ENCODE results near the gene UHMK1. TPM values are rescaled to one million over a fixed set of nuclear protein-coding genes. Genes with fewer than 3 reads are reported as not detected.

Gene UHMK1
- total RNA-seq, 1 donor from 2014 or later = 20.7 TPM

GRCh38 chr1:162538815-162539431 is 41.3 kb downstream of the UHMK1 start:
- DNase-seq = no peak
- Histone ChIP-seq H3K4me1 (peaks cover 11% of the 10 kb centered on the region), H3K27me3 (ENCODE audit: low read depth) (no peaks in the 10 kb centered on the region), H3K27ac (replicated peaks) (no peak overlapping the region), H3K36me3 (no peaks in the 10 kb centered on the region), H3K4me3 (no peak overlapping the region), H3K9me3 (replicated peaks) (peaks cover 10% of the 10 kb centered on the region)
- no peak for TF ChIP-seq CTCF (IDR thresholded peaks at IDR 0.05; ENCODE audit: borderline replicate concordance)
- intact Hi-C loops (cut with micrococcal nuclease) = no loop called here

DNA sequence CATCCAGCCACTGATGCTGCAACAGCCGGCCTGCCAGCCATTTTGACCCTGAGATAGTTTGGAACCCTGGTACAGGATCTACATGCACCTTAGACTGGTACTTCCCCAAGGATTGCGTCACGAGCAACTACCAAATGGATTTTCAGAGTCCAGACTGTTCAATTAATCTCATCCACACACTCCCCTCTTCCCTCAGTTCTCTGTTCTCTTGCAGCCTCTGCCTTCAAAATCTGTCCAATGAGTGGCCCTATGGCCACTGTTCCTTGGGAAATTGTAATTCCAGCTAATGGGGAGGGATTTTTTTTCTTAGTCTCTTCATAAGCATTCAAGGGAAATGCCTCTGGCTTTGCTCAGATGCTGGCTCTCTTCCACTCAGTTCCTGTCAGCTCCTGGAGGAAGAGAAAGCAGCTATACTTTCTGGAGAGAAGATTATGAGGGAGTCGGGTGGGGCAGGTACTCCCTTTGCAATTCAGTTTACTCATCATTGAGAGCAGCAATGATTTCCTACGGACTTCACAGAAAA is 44.1 kb downstream of the UHMK1 start:
- intact Hi-C loops (cut with micrococcal nuclease) = no loop called here
- no peak for TF ChIP-seq CTCF (IDR thresholded peaks at IDR 0.05; ENCODE audit: borderline replicate concordance)
- H3K4me1 ChIP-seq = peaks cover 11% of the 10 kb centered on the region
- H3K4me3 ChIP-seq = no peak overlapping the region
- peak overlapping the region; percentile 77 for H3K27ac ChIP-seq (replicated peaks)
- H3K36me3 ChIP-seq = no peaks in the 10 kb centered on the region
- no peaks in the 10 kb centered on the region for H3K27me3 ChIP-seq (ENCODE audit: low read depth)
- peaks cover 10% of the 10 kb centered on the region for H3K9me3 ChIP-seq (replicated peaks)
- DNase-seq = peak; percentile 52

DNA sequence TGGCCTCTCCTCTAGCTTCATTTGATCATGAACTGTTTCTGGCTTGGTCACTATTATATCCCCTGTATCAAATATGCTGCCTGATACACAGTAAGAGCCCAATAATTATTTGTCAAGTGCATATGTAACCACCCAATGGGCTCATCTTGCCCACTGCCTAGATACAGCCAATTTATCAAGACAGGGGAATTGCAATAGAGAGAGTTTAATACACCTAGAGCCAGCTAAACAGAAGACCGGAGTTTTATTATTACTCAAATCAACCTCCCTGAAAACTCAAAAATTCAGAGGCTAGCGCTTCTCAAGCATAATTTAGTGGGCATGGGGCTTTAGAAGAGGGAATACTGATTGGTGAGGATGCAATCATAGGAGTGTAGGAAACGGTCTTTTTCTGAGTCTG is 45.6 kb downstream of the UHMK1 start:
- H3K4me3 ChIP-seq = no peak overlapping the region
- intact Hi-C loops (cut with micrococcal nuclease) = no loop called here
- TF ChIP-seq CTCF (IDR thresholded peaks at IDR 0.05; ENCODE audit: borderline replicate concordance) = no peak
- H3K27me3 ChIP-seq (ENCODE audit: low read depth) = no peaks in the 10 kb centered on the region
- H3K36me3 ChIP-seq = no peaks in the 10 kb centered on the region
- no peak overlapping the region for H3K27ac ChIP-seq (replicated peaks)
- H3K4me1 ChIP-seq = peaks cover 11% of the 10 kb centered on the region
- peaks cover 10% of the 10 kb centered on the region for H3K9me3 ChIP-seq (replicated peaks)
- DNase-seq = no peak

DNA sequence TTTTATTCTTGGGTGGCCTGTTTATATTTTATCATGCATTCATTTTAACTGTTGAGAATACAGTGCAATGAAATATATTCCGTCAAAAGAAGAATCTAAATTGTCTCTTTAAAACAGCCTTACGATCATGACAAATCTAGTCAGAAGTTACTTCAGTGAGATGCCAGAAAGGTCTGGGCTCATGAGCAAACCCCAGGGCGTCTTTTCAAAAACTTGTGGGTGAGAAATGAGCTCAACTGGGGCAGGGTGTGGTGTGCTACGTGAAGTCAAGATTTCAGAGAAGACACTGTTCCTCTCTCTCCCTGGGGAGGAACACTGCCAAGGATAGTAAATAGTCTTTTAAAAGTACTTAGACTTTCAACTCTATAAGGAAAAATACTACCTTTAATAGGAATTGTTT is 50.6 kb downstream of the UHMK1 start:
- Histone ChIP-seq H3K36me3 (no peaks in the 10 kb centered on the region), H3K4me3 (no peak overlapping the region), H3K27ac (replicated peaks) (peak overlapping the region; percentile 49), H3K9me3 (replicated peaks) (peaks cover 7% of the 10 kb centered on the region), H3K4me1 (no peaks in the 10 kb centered on the region), H3K27me3 (ENCODE audit: low read depth) (no peaks in the 10 kb centered on the region)
- TF ChIP-seq CTCF (IDR thresholded peaks at IDR 0.05; ENCODE audit: borderline replicate concordance) = no peak
- intact Hi-C loops (cut with micrococcal nuclease) = no loop called here
- peak; percentile 36 for DNase-seq

DNA sequence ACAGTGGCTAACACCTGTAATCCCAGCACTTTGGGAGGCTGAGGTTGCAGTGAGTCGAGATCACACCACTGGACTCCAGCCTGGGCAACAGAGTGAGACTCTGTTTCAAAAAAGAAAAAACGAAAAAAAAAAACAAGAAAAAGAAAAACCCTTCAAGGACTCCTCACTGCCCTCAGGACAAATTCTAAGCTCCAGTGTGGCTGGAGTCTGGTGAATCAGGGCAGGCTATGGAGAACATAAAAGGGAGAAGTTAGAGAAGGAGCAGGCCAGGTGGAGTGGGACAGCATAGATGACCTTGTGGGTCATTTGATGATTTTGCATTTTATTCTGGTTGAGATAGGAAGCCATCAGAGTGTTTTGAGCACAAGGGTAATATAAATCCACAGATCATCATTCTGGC is 51.4 kb downstream of the UHMK1 start:
- peak overlapping the region; percentile 49 for H3K27ac ChIP-seq (replicated peaks)
- DNase-seq = no peak
- TF ChIP-seq CTCF (IDR thresholded peaks at IDR 0.05; ENCODE audit: borderline replicate concordance) = no peak
- H3K27me3 ChIP-seq (ENCODE audit: low read depth) = no peaks in the 10 kb centered on the region
- intact Hi-C loops (cut with micrococcal nuclease) = no loop called here
- no peaks in the 10 kb centered on the region for H3K9me3 ChIP-seq (replicated peaks)
- H3K36me3 ChIP-seq = no peaks in the 10 kb centered on the region
- no peak overlapping the region for H3K4me3 ChIP-seq
- no peaks in the 10 kb centered on the region for H3K4me1 ChIP-seq

Measured in left ventricle myocardium inferior (tissue), 1 donor.